HCT116 (cell line): ENCODE data around the gene HDDC3. TPM values are rescaled to one million over a fixed set of nuclear protein-coding genes. Genes with fewer than 3 reads are reported as not detected.
A peak's percentile ranks its signal among the peaks of the same experiment; 100 is the strongest.

Experiments
- ATAC-seq: fragments of 200-7000 bp; cut with Tn5 transposase; 2 replicates; pipeline ENCODE4 v1.9.1; 2020; ENCODE audit warnings: mild to moderate bottlenecking, moderate library complexity
- BruUV-seq: library from RNA; stranded (reverse); fragments of 400-500 nt; replicated peaks from 2 replicates; lab custom pipeline; 2021; lab: Mats Ljungman, UMichigan
- CTCF ChIA-PET: fragments of 300-600 bp; sonication (Branson Sonifier 250); formaldehyde crosslinking; loops from one replicate; lab custom pipeline; 2021; ENCODE audit warnings: antibody characterized with exemption; lab: Charles Lee
- POLR2A ChIA-PET: fragments of 300-600, 350-600 bp; sonication (Branson Sonifier 250); formaldehyde crosslinking; loops from one replicate; lab custom pipeline; 2021; ENCODE audit warnings: antibody characterized with exemption; lab: Charles Lee
- RAD21 ChIA-PET, 2 experiments: fragments of 300-600 bp; sonication (Branson Sonifier 250); formaldehyde crosslinking; loops; one replicate each; lab custom pipeline; 2023; ENCODE audit warnings: low total read pairs in 2 of 2; ENCODE audit not compliant: uncharacterized antibody in 2 of 2, unreplicated experiment in 2 of 2, low non-redundant PET in 1 of 2; lab: Charles Lee
- DNase-seq: peaks from one replicate; pipeline ENCODE4 v3.0.0-alpha.2; 2010; ENCODE audit warnings: low read depth, low spot score
- H2AFZ ChIP-seq: fragments of 200-600 bp; shearing (Covaris generic), sonication (generic); 2 replicates; pipeline ENCODE4 v1.6.1; 2017; ENCODE audit warnings: low read depth, mixed run types, mixed read lengths, antibody characterized with exemption, low read length; ENCODE audit not compliant: poor library complexity, severe bottlenecking
- H3K27ac ChIP-seq: 2 replicates; pipeline ENCODE4 v1.5.1; 2012; ENCODE audit warnings: low read depth, low read length
- H3K27me3 ChIP-seq: fragments of 200-600 bp; sonication (generic); 2 replicates; pipeline ENCODE4 v1.6.1; 2016; ENCODE audit warnings: mixed run types, low read length, mixed read lengths; ENCODE audit not compliant: insufficient read depth
- H3K36me3 ChIP-seq, 2 experiments: fragments of 200-500 bp in 1 of 2; fragments of 200-600 bp in 1 of 2; sonication (Bioruptor generic) in 1 of 2; sonication (generic) in 1 of 2; 2 replicates each; pipeline versions ENCODE4 v1.5.1 to v1.6.1; 2014 to 2016; ENCODE audit warnings: low read length in 2 of 2, inconsistent platforms in 1 of 2, mixed read lengths in 1 of 2, mixed run types in 1 of 2; ENCODE audit not compliant: insufficient read depth in 2 of 2, control insufficient read depth in 1 of 2
- H3K4me1 ChIP-seq, 2 experiments: fragments of 200-600 bp in 1 of 2; sonication (generic) in 1 of 2; 2 replicates each; pipeline versions ENCODE4 v1.5.1 to v1.6.1; 2012 to 2017; ENCODE audit warnings: low read length in 2 of 2, inconsistent platforms in 1 of 2, mild to moderate bottlenecking in 1 of 2, mixed read lengths in 1 of 2, mixed run types in 1 of 2, moderate library complexity in 1 of 2; ENCODE audit not compliant: insufficient read depth in 2 of 2, control insufficient read depth in 1 of 2
- H3K4me2 ChIP-seq: fragments of 200-600 bp; sonication (generic); 2 replicates; pipeline ENCODE4 v1.6.1; 2017; ENCODE audit warnings: mixed run types, low read length, mixed read lengths
- H3K4me3 ChIP-seq, 2 experiments: fragments of 200-600 bp in 1 of 2; sonication (generic) in 1 of 2; replicated peaks in 1 of 2; 2 replicates each; pipeline ENCODE4 v1.5.1; 2011 to 2016; ENCODE audit warnings: low read length in 2 of 2, control low read depth in 1 of 2, low read depth in 1 of 2, mild to moderate bottlenecking in 1 of 2, mixed read lengths in 1 of 2, mixed run types in 1 of 2
- H3K79me2 ChIP-seq: fragments of 200-600 bp; sonication (generic); 2 replicates; pipeline ENCODE4 v1.6.1; 2017; ENCODE audit warnings: mild to moderate bottlenecking, mixed run types, low read length, moderate library complexity, mixed read lengths; ENCODE audit not compliant: insufficient read depth
- H3K9ac ChIP-seq: fragments of 200-600 bp; sonication (generic); 2 replicates; pipeline ENCODE4 v1.6.1; 2016; ENCODE audit warnings: low read length, mixed read lengths
- H3K9me2 ChIP-seq: fragments of 200-600 bp; sonication (generic), shearing (Covaris generic); 2 replicates; pipeline ENCODE4 v1.6.1; 2017; ENCODE audit warnings: mixed run types, mild to moderate bottlenecking, moderate library complexity; ENCODE audit not compliant: insufficient read depth
- H3K9me3 ChIP-seq, 2 experiments: fragments of 200-500 bp in 1 of 2; fragments of 200-600 bp in 1 of 2; sonication (Bioruptor generic) in 1 of 2; sonication (generic) in 1 of 2; 2 replicates each; pipeline ENCODE4 v1.6.1; 2014 to 2017; ENCODE audit warnings: low read length in 2 of 2, mixed read lengths in 2 of 2, inconsistent platforms in 1 of 2, low read depth in 1 of 2, mild to moderate bottlenecking in 1 of 2, mixed run types in 1 of 2, moderate library complexity in 1 of 2; ENCODE audit not compliant: control insufficient read depth in 1 of 2, insufficient read depth in 1 of 2
- H4K20me1 ChIP-seq: fragments of 200-600 bp; sonication (generic), shearing (Covaris generic); 2 replicates; pipeline ENCODE4 v1.6.1; 2017; ENCODE audit warnings: mixed run types, mild to moderate bottlenecking, moderate library complexity; ENCODE audit not compliant: insufficient read depth
- ATF3 ChIP-seq: IDR thresholded peaks from 2 replicates; pipeline ENCODE4 v1.6.1; 2012
- CBX3 ChIP-seq: IDR thresholded peaks from 2 replicates; pipeline ENCODE4 v1.6.1; 2012; ENCODE audit warnings: low read depth
- ELF1 ChIP-seq: IDR thresholded peaks from 2 replicates; pipeline ENCODE4 v1.6.1; 2012; ENCODE audit warnings: low read depth, borderline replicate concordance
- EZH2phosphoT487 ChIP-seq: fragments of 200-600 bp; IDR thresholded peaks from 2 replicates; pipeline ENCODE4 v1.6.1; 2018; ENCODE audit warnings: antibody characterized with exemption, borderline replicate concordance
- ZBTB33 ChIP-seq: IDR thresholded peaks from 2 replicates; pipeline ENCODE4 v1.6.1; 2011; ENCODE audit warnings: mild to moderate bottlenecking, low read length, moderate library complexity; ENCODE audit not compliant: insufficient replicate concordance; ENCODE audit errors: extremely low read depth
- intact Hi-C: fragments of 100-400 bp; cut with micrococcal nuclease; formaldehyde crosslinking; loops from 2 replicates; pipeline ENCODE4 v1.10.0; 2022
- total RNA-seq: library from RNA; stranded (reverse); gene quantifications from one replicate; pipeline ENCODE4 v1.2.1, GENCODE V29; 2021; ENCODE audit not compliant: unreplicated experiment

HDDC3 gene
- total RNA-seq, 1 experiment from 2014 or later: 20.4 TPM

GRCh38 chr15:90981681-90982080 is 49.3 kb upstream of the HDDC3 start:
- BruUV-seq: no TSS peak
- Histone ChIP-seq H3K4me3 (no peak overlapping the region), H3K79me2 (peaks cover 72% of the 10 kb centered on the region), H3K4me1 (no peaks in the 10 kb centered on the region), H3K36me3 (peaks cover 51 to 75% of the 10 kb centered on the region in 2 experiments), H4K20me1 (no peaks in the 10 kb centered on the region), H3K9me2 (no peaks in the 10 kb centered on the region), H2AFZ (no peak overlapping the region), H3K27ac (no peak overlapping the region), H3K9me3 (no peaks in the 10 kb centered on the region), H3K4me2 (no peak overlapping the region), H3K27me3 (no peaks in the 10 kb centered on the region), H3K9ac (no peak overlapping the region)
- no peak for TF ChIP-seq CBX3
- no peak for TF ChIP-seq EZH2phosphoT487
- ATAC-seq (no peak), DNase-seq (no peak)
- intact Hi-C loops: no loop called here
- POLR2A ChIA-PET: no interaction called here
- CTCF ChIA-PET: no interaction called here
- RAD21 ChIA-PET: no interaction called here

- DNase-seq (no peak), ATAC-seq (no peak)
- no peaks in the 10 kb centered on the region for H3K27me3 ChIP-seq
- no peaks in the 10 kb centered on the region for H4K20me1 ChIP-seq
- peak overlapping the region; percentile 28; the same call in 1 of the 2 replicates for H3K27ac ChIP-seq
- H3K36me3 ChIP-seq: peaks cover 66 to 87% of the 10 kb centered on the region in 2 experiments
- no peaks in the 10 kb centered on the region for H3K9me3 ChIP-seq
- peaks cover 51% of the 10 kb centered on the region for H3K79me2 ChIP-seq
- ChIA-PET POLR2A (no interaction called here), CTCF (no interaction called here)
- intact Hi-C loops: no loop called here
- no peaks in the 10 kb centered on the region for H3K9me2 ChIP-seq
- H3K4me3 ChIP-seq: no peak overlapping the region
- no TSS peak for BruUV-seq
- H3K4me1 ChIP-seq: no peaks in the 10 kb centered on the region
- TF ChIP-seq ELF1: no peak
- TF ChIP-seq ATF3: no peak
- no peak for TF ChIP-seq ZBTB33
- TF ChIP-seq, all 23 proteins: peak for 0
- RAD21 ChIA-PET: no interaction called here
- Histone ChIP-seq H3K9ac (no peak overlapping the region), H3K4me2 (no peak overlapping the region), H2AFZ (no peak overlapping the region)
Observed at GRCh38 chr15:90979582-90979981, 47.2 kb upstream of the HDDC3 start.
